T-cell (primary cell): Measurements from ENCODE around the gene CALR. TPM values are rescaled to one million over a fixed set of nuclear protein-coding genes. Genes with fewer than 3 reads are reported as not detected.
"Not testable (repeated sequence)": the region's sequence is repeated elsewhere in the genome, so short reads cannot be mapped to it uniquely, and the experiment has no call there.

Source experiments
- ATAC-seq, 4 experiments: fragments of 200-7000 bp in 3 of 4; fragments of 150-1000 bp in 1 of 4; cut with Tn5 transposase; replicated peaks in 1 of 4; 1 replicate in 3 of 4; 2 replicates in 1 of 4; pipeline ENCODE4 v1.10.0; 2021; ENCODE audit warnings: moderate library complexity in 3 of 4, mild to moderate bottlenecking in 2 of 4, moderate number of reproducible peaks in 1 of 4
- CTCF ChIA-PET, 2 donors: fragments of 300-600 bp; sonication (Branson Sonifier 250); formaldehyde crosslinking; loops; one replicate each; lab custom pipeline; 2022; ENCODE audit warnings: antibody characterized with exemption in 2 of 2; lab: Charles Lee
- POLR2A ChIA-PET, 2 donors: fragments of 300-600 bp; sonication (Branson Sonifier 250); formaldehyde crosslinking; loops; one replicate each; lab custom pipeline; 2022; ENCODE audit warnings: antibody characterized with exemption in 2 of 2; lab: Charles Lee
- DNase-seq, 35 experiments: peaks; one replicate each; pipeline versions ENCODE4 v3.0.0 to v3.0.0-alpha.2; 2013 to 2023
- H3K27ac ChIP-seq: one replicate; pipeline ENCODE4 v1.5.1; 2013; ENCODE audit warnings: low read length
- H3K27me3 ChIP-seq, 2 experiments: replicated peaks in 1 of 2; 1 replicate in 1 of 2; 2 replicates in 1 of 2; pipeline versions ENCODE4 v1.6.1 to v1.7.0; 2013; ENCODE audit warnings: low read length in 1 of 2, mixed read lengths in 1 of 2; ENCODE audit not compliant: control insufficient read depth in 2 of 2, insufficient read depth in 2 of 2; ENCODE audit errors: extremely low read depth in 1 of 2
- H3K36me3 ChIP-seq, 2 donors: 1 replicate in 1 of 2; 2 replicates in 1 of 2; pipeline versions ENCODE4 v1.6.1 to v1.7.0; 2013; ENCODE audit warnings: low read length in 1 of 2; ENCODE audit not compliant: control insufficient read depth in 2 of 2, insufficient read depth in 1 of 2; ENCODE audit errors: extremely low read depth in 1 of 2
- H3K4me1 ChIP-seq, 2 experiments: 1 replicate in 1 of 2; 2 replicates in 1 of 2; pipeline versions ENCODE4 v1.6.1 to v1.7.0; 2013; ENCODE audit warnings: low read length in 2 of 2, mixed read lengths in 1 of 2; ENCODE audit not compliant: insufficient read depth in 2 of 2, control insufficient read depth in 1 of 2; ENCODE audit errors: extremely low read depth in 1 of 2
- H3K4me3 ChIP-seq, 2 donors: 1 replicate in 1 of 2; 2 replicates in 1 of 2; pipeline versions ENCODE4 v1.5.1 to v1.7.0; 2013; ENCODE audit warnings: mild to moderate bottlenecking in 2 of 2, low read length in 1 of 2, moderate library complexity in 1 of 2; ENCODE audit not compliant: control insufficient read depth in 1 of 2; ENCODE audit errors: extremely low read depth in 1 of 2
- H3K9me3 ChIP-seq: 2 replicates; pipeline ENCODE4 v1.7.0; 2013
- H3K27ac Mint-ChIP-seq, 2 donors: one replicate each; pipeline ENCODE4 v1.8.0; 2020 to 2021; ENCODE audit warnings: mild to moderate bottlenecking in 2 of 2, mixed read lengths in 2 of 2
- H3K27me3 Mint-ChIP-seq, 2 donors: one replicate each; pipeline ENCODE4 v1.8.0; 2021 to 2022; ENCODE audit warnings: mixed read lengths in 2 of 2
- H3K36me3 Mint-ChIP-seq: one replicate; pipeline ENCODE4 v1.8.0; 2021; ENCODE audit warnings: mixed read lengths
- H3K4me1 Mint-ChIP-seq, 3 donors: one replicate each; pipeline ENCODE4 v1.8.0; 2020 to 2022; ENCODE audit warnings: mixed read lengths in 3 of 3, mild to moderate bottlenecking in 1 of 3
- H3K4me3 Mint-ChIP-seq, 3 donors: one replicate each; pipeline ENCODE4 v1.8.0; 2020 to 2022; ENCODE audit warnings: mild to moderate bottlenecking in 3 of 3, mixed read lengths in 3 of 3, moderate library complexity in 3 of 3
- H3K9me3 Mint-ChIP-seq, 3 donors: one replicate each; pipeline ENCODE4 v1.8.0; 2020 to 2022; ENCODE audit warnings: mixed read lengths in 3 of 3
- WGBS: methylation state at CpG from one replicate; pipeline ENCODE4 v1.1.5; 2013; ENCODE audit warnings: missing lambda C conversion rate; ENCODE audit not compliant: insufficient coverage; 5-methylcytosine and 5-hydroxymethylcytosine counted together
- total RNA-seq, 35 experiments: library from RNA in 6 of 35; stranded (reverse) in 6 of 35; fragments of 120-200 nt in 1 of 35; gene quantifications; one replicate each; pipeline versions ENCODE4 v1.2.1 to v1.2.4 and lab custom pipeline; 2013 to 2026

The CALR gene
- total RNA-seq, 5 donors from 2014 or later (not counting 1 experiment from before 2014, with no cell fraction given): 429 to 530 (median 501) TPM

GRCh38 chr19:12949363-12950283 lies 11.2 kb downstream of the CALR start:
- Mint-ChIP-seq H3K4me1 (peaks cover 28 to 32% (median 31%) of the 10 kb centered on the region in 3 donors), H3K4me3 (no peak overlapping the region), H3K9me3 (no peaks in the 10 kb centered on the region), H3K27me3 (no peaks in the 10 kb centered on the region), H3K27ac (no peak overlapping the region), H3K36me3 (peaks cover 32% of the 10 kb centered on the region)
- POLR2A ChIA-PET: no interaction called here
- Histone ChIP-seq H3K9me3 (no peaks in the 10 kb centered on the region), H3K27me3 (no peaks in the 10 kb centered on the region), H3K4me1 (peaks cover 5 to 29% of the 10 kb centered on the region in 2 experiments), H3K36me3 (peaks cover 20 to 58% of the 10 kb centered on the region in 2 donors), H3K4me3 (no peak overlapping the region), H3K27ac (no peak overlapping the region)
- ATAC-seq (no peak), DNase-seq (no peak)
- 90% methylated on average over 13 of the region's 16 CpGs for WGBS
- CTCF ChIA-PET: interaction anchor here in 1 of 2 donors (0.5 kb wide), 1 partner anchor 260 kb away, joined by 5 read pairs; no protein-coding TSS in a partner anchor

- H3K4me3 ChIP-seq, POLR2A ChIA-PET, H3K27me3 Mint-ChIP-seq, H3K9me3 ChIP-seq, H3K9me3 Mint-ChIP-seq, ATAC-seq, H3K4me3 Mint-ChIP-seq, DNase-seq, H3K27ac ChIP-seq, H3K27me3 ChIP-seq, CTCF ChIA-PET: not testable (repeated sequence)
- peak overlapping the region in 1 of 2 donors; percentile 11 for H3K27ac Mint-ChIP-seq
- 92% methylated on average over 4 of the region's 6 CpGs for WGBS
- peaks cover 6 to 26% of the 10 kb centered on the region in 2 experiments for H3K4me1 ChIP-seq
- peaks cover 20 to 34% (median 30%) of the 10 kb centered on the region in 3 donors for H3K4me1 Mint-ChIP-seq
- peaks cover 20 to 55% of the 10 kb centered on the region in 2 donors for H3K36me3 ChIP-seq
- H3K36me3 Mint-ChIP-seq: peaks cover 30% of the 10 kb centered on the region
Measured at GRCh38 chr19:12952050-12952449, 13.6 kb downstream of the CALR start.

GRCh38 chr19:12952488-12953137 lies 14.2 kb downstream of the CALR start:
- Mint-ChIP-seq H3K27me3 (no peaks in the 10 kb centered on the region), H3K36me3 (peaks cover 29% of the 10 kb centered on the region), H3K4me3 (no peak overlapping the region), H3K27ac (no peak overlapping the region), H3K4me1 (peaks cover 18 to 33% (median 31%) of the 10 kb centered on the region in 3 donors), H3K9me3 (no peaks in the 10 kb centered on the region)
- Histone ChIP-seq H3K27me3 (no peaks in the 10 kb centered on the region), H3K9me3 (no peaks in the 10 kb centered on the region), H3K36me3 (peaks cover 20 to 53% of the 10 kb centered on the region in 2 donors), H3K4me1 (peaks cover 6 to 26% of the 10 kb centered on the region in 2 experiments), H3K4me3 (no peak overlapping the region), H3K27ac (no peak overlapping the region)
- no CpG with 5 or more reads among the region's 12 CpGs for WGBS
- POLR2A ChIA-PET: no interaction called here
- CTCF ChIA-PET: no interaction called here
- DNase-seq (no peak), ATAC-seq (no peak)

GRCh38 chr19:12953138-12953798 lies 14.9 kb downstream of the CALR start:
- Mint-ChIP-seq H3K27me3 (no peaks in the 10 kb centered on the region), H3K9me3 (no peaks in the 10 kb centered on the region), H3K36me3 (peaks cover 25% of the 10 kb centered on the region), H3K27ac (no peak overlapping the region), H3K4me3 (no peak overlapping the region), H3K4me1 (peaks cover 18 to 32% (median 30%) of the 10 kb centered on the region in 3 donors)
- DNase-seq (no peak), ATAC-seq (no peak)
- Histone ChIP-seq H3K27ac (no peak overlapping the region), H3K36me3 (peaks cover 20 to 47% of the 10 kb centered on the region in 2 donors), H3K27me3 (no peaks in the 10 kb centered on the region), H3K4me1 (peaks cover 6 to 25% of the 10 kb centered on the region in 2 experiments), H3K4me3 (no peak overlapping the region), H3K9me3 (no peaks in the 10 kb centered on the region)
- ChIA-PET POLR2A (no interaction called here), CTCF (no interaction called here)
- 90% methylated on average over 4 of the region's 11 CpGs for WGBS

GRCh38 chr19:12953799-12954611 lies 15.6 kb downstream of the CALR start:
- Histone ChIP-seq H3K36me3 (peaks cover 17 to 39% of the 10 kb centered on the region in 2 donors), H3K4me3 (no peak overlapping the region), H3K27me3 (no peaks in the 10 kb centered on the region), H3K9me3 (no peaks in the 10 kb centered on the region), H3K27ac (no peak overlapping the region), H3K4me1 (peaks cover 6 to 25% of the 10 kb centered on the region in 2 experiments)
- DNase-seq: no peak
- H3K27me3 Mint-ChIP-seq: no peaks in the 10 kb centered on the region
- peaks cover 21% of the 10 kb centered on the region for H3K36me3 Mint-ChIP-seq
- WGBS: 83% methylated on average over 7 of the region's 12 CpGs
- H3K9me3 Mint-ChIP-seq: no peaks in the 10 kb centered on the region
- H3K27ac Mint-ChIP-seq: peak overlapping the region; percentile 30 to 57
- H3K4me3 Mint-ChIP-seq: peak overlapping the region in 1 of 3 donors; percentile 8
- POLR2A ChIA-PET: no interaction called here
- CTCF ChIA-PET: no interaction called here
- ATAC-seq: no peak
- H3K4me1 Mint-ChIP-seq: peaks cover 18 to 32% (median 30%) of the 10 kb centered on the region in 3 donors
